ENCODE measurements around the gene DLG2.

- TF ChIP-seq POLR2AphosphoS5 (IDR thresholded peaks at IDR 0.05) (no peak), POLR2A (IDR thresholded peaks at IDR 0.05) (no peak)
- TF ChIP-seq, protein P1, sequence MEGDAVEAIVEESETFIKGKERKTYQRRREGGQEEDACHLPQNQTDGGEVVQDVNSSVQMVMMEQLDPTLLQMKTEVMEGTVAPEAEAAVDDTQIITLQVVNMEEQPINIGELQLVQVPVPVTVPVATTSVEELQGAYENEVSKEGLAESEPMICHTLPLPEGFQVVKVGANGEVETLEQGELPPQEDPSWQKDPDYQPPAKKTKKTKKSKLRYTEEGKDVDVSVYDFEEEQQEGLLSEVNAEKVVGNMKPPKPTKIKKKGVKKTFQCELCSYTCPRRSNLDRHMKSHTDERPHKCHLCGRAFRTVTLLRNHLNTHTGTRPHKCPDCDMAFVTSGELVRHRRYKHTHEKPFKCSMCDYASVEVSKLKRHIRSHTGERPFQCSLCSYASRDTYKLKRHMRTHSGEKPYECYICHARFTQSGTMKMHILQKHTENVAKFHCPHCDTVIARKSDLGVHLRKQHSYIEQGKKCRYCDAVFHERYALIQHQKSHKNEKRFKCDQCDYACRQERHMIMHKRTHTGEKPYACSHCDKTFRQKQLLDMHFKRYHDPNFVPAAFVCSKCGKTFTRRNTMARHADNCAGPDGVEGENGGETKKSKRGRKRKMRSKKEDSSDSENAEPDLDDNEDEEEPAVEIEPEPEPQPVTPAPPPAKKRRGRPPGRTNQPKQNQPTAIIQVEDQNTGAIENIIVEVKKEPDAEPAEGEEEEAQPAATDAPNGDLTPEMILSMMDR (IDR thresholded peaks at IDR 0.05): no peak
These were observed 740.0 kb downstream of the DLG2 start for GRCh38 chr11:84887055-84887629.
